SHP77 treated with DMSO at 0.1 percent for 48 hours (cell line): Measurements from ENCODE around the gene LIX1L.
A peak's percentile ranks its signal among the peaks of the same experiment; 100 is the strongest.
"Not testable (repeated sequence)": the region's sequence is repeated elsewhere in the genome, so short reads cannot be mapped to it uniquely, and the experiment has no call there.

ENCODE experiments used
- DNase-seq: peaks from one replicate; lab custom pipeline; 2025; lab: John Stamatoyannopoulos, UW

The LIX1L gene

DNA sequence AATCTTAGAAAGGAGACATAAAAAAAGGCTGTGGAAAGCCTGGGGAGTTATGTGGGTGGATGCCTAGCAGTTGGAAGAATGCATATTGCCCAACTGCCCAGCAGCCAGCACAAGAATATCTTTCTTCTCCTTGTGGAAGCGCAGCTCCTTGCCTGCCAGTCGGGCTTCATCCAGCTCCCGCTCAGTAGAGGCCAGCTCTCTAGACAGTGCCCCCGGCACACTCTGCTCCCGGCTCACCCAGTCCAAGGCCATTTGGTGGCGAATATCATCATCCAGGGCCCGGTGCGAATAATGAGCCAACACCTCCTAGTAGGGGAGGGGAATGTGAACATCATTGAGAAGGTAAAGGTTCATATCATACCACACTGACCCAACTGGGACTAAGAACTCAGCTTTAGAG, 21.6 kb downstream of the LIX1L start:
- no peak for DNase-seq

DNA sequence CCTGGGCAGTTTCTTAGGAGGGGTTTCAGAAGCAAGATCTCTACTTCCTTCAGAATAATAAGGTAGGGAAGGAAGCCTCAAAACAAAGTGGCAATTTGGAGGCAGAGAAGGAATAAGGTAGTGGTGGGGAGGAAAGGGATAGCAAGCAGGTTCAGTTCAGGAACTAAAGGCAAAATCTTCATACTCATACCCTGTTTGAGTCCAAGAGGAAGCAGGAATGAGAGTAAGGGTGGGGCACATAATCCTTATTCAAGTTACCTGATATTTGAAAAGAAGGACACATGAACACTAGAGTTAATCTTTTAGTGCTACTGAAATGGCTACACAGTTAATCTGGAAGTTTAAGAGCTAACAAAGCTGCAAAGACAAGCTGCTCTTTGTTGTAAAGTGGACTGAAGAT, 22.1 kb downstream of the LIX1L start:
- DNase-seq = no peak

DNA sequence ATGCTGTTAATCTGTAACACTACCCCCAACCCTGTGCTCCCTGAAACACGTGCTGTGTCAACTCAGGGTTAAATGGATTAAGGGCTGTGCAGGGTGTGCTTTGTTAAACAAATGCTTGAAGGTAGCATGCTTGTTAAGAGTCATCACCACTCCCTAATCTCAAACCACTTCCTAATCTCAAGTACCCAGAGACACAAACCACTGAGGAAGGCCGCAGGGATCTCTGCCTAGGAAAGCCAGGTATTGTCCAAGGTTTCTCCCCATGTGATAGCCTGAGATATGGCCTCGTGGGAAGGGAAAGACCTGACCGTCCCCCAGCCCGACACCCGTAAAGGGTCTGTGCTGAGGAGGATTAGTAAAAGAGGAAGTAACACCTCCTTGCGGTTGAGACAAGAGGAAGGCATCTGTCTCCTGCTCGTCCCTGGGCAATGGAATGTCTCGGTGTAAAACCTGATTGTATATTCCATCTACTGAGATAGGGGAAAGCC, 25.3 kb downstream of the LIX1L start:
- DNase-seq = not testable (repeated sequence)

DNA sequence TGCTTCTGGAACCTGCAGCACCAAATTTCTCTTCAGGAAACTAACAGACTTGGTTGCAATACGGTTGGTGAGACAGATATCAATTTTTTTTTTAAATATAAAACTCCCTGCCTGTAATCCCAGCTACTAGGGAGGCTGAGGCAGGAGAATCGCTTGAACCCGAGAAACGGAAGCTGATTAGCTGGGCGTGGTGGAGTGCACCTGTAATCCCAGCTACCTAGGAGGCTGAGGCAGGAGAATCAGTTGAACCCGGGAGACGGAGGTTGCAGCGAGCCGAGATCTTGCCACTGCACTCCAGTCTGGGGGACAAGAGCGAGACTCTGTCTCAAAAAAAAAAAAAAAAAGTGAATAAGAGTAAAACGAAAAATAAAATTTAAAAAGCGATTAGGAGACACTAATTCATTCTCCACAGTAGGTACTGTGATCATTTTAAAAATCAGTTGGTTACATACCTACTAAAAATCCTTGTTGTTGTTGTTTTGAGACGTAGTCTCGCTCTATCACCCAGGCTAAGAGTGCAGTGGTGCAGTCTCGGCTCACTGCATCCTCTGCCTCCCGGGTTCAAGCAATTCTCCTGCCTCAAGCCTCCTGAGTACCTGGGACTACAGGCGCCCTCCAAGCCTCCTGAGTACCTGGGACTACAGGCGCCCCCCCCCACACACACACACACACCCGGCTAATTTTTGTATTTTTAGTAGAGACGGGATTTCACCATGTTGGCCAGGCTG, 29.7 kb downstream of the LIX1L start:
- peak; percentile 27 for DNase-seq

DNA sequence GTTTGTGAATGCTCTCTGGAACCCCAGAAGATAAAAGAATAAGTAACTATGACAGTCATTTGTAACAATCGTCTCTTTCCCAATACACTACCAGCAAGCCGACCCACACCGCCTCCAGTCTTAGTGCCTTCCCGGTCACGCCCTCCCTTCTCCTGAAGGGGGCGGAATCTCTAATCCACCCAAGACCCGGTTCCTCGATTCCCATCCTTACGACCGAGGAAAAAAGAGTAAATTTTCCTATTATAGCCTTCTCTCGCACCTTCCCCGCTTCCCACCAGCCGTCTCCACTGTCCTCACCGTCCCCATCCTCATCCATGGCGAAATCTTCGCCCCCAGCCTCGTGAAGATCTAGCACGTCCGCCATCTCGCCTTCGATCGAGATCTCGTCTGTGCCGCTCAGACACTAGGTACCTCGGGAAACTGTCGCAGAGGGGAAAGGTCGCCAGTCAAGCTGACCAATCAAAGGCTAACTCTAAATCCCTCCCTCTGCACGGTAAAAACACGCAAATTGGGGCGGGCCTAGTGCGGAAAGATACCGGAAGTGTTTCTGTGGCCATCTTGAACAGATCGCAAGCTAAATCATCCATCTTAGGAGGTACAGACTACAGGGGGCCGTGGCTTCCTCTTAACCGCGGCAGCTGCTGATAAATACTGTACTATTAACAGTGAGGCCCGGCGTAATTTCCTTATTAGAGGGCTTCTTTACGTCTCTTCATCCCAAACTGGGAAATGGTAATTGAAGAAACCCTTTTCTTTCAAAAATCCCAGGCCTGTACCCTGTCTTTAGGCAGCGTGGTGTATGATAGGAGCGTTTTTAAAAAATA, 30.5 kb downstream of the LIX1L start, which contains the start of gene RBM8A:
RBM8A (minus strand) TSS at position 422 of the 824 bp plus-strand sequence; CDS start at position 364, 58 bp downstream.
- DNase-seq = peak; percentile 100

DNA sequence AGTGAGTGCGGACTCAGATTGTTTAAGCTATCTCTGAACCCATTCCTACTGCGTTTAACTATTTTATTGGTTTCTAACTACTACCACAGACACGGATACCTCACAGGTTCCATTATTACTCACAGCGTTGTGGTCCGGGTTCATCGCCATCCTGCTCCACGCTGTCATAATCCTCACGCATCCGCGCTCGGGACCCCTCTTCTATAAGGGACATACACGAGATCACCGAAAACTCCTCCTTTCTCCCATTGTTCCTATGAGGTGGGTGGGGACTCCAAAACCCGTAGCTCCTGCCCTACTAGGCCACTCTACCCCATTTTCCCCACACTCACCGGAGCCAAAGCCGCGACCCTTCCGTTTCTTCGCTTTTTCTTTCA, 31.1 kb downstream of the LIX1L start:
- peak; percentile 47 for DNase-seq

DNA sequence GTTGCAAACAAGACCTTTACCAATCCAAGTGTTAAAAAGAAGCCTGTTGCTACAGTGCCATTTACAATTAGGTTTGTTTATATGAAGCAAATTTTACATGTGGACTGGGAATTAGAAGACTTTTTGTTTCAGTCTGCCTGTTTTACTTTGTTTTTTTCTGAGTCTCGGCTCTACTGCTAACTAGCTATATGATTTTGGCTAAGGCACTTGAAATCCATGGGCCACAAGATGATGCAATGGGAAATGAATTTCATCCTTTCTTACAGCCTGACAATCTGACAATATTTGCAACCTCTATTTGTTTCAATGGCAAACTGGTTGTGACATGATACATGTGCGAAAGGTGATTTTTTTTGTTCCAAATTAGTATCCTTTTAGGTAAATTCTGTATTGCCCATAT, 35.6 kb downstream of the LIX1L start:
- no peak for DNase-seq

DNA sequence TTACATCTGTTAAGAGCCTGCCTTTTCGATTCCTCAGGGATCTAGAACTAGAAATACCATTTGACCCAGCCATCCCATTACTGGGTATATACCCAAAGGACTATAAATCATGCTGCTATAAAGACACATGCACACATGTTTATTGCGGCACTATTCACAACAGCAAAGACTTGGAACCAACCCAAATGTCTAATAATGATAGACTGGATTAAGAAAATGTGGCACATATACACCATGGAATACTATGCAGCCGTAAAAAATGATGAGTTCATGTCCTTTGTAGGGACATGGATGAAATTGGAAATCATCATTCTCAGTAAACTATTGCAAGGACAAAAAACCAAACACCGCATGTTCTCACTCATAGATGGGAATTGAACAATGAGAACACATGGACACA, 37.5 kb downstream of the LIX1L start:
- DNase-seq = not testable (repeated sequence)

DNA sequence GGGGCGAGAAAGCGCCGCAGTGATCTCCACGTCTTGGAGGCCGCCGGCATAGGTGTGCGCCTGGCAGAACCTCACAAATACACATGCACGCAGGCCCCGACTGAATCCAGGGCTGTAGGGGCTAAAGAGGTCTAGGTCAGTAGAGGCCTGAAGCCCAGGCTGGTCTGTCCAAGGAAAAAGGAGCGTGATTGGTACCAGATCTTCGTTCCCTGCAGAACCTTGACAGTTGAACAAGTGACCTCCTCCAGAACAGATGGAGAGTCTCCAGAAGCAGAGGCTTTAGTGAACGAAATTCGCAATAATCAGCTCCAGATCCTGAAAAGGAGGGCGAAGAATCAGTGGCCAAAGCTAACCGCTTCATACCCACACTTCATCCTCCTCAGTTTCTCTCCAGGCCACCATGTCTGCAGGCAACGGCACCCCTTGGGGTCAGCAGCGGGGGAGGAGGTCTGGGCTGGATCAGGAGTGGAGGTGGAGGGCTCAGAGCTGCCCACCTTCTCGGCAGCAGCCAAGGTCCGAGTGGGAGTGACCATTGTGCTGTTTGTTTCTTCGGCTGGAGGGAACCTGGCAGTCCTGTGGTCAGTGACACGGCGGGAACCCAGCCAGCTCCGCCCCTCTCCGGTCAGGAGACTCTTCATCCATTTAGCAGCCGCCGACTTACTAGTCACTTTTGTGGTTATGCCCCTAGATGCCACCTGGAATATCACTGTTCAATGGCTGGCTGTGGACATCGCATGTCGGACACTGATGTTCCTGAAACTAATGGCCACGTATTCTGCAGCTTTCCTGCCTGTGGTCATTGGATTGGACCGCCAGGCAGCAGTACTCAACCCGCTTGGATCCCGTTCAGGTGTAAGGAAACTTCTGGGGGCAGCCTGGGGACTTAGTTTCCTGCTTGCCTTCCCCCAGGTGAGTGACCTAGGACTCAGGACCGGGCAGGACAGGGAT, 38.6 kb downstream of the LIX1L start:
- peak; percentile 48 for DNase-seq

DNA sequence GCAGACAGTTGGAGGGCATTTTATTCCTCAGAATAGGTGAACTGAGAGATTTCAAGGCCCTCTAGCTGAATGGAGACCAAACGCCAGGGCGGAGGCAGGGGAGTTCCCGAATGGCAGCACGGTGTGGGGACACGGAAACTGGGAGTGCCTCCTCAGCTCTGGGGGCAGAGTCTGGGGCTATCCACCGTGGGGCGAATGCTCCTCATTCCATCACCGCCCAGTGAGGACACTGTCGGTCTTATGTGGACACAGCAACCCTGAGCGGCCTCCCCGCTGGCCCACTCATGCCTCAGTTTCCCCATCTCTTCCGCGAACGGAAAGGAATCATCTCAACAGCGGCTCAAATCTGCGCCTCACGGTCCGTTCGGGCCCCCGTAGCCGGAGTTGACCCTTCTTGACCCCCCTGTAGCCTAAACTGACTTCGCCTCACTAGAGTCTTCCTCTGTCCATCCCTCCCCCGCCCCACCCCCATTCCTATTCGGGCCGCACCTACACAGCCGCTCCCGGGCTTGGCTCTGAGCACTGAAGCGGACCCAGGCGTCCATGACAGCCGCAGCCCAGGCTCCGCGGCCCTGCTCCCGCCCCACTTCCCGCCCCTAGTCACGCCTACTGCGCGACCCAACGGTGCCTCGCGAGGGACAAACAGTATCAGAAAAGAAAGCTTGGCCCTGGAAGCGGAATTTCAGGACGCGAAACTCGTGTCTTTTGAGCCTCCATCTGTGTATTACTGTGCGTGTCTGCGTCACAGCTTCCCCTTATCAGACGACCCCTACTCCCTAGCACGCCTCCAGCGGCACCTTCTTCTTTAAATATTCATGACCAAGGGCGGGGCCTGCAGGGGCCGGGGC, 39.4 kb downstream of the LIX1L start, which contains the start of gene PEX11B:
PEX11B (minus strand) TSS at position 574 of the 848 bp plus-strand sequence; CDS start at position 545, 29 bp downstream.
- peak; percentile 80 for DNase-seq

DNA sequence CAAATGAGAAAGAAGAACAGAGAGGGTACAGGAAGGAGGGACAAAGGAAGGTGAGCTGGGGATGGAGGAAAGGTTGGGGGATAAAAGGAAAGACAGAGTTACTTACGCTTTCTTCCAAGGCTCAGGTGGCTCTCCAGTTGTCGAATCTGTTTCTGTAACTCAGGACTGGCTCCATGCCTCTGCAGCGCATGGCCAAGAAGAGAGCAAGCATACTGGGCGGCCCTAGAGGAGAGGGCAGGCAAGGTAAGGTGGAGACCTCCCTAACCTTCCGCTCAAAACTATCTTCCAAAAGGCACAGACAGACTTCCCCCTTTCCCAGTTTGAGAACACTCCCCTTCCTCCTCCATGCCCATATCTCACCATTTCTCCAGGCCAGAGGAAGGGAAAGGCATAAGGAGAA, 40.2 kb downstream of the LIX1L start:
- DNase-seq = no peak

DNA sequence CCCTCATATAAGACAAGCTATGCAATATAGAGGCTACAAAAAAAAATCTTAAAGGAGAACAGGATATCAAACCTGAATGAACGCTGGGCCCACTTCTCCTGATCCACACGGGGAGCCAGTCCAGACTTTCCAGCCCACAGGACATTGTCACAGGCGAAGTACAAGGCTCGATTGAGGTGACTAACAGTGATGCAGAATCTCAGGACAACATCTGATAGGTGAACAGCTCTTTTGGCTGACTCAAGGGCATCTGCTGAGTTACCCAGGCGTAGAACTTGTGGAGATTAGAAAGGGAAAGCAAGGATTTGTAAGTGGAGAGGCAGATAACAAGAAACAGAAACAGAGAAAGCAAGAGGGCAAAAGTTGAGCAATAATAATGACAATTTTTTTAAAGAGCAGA, 41.1 kb downstream of the LIX1L start:
- no peak for DNase-seq

DNA sequence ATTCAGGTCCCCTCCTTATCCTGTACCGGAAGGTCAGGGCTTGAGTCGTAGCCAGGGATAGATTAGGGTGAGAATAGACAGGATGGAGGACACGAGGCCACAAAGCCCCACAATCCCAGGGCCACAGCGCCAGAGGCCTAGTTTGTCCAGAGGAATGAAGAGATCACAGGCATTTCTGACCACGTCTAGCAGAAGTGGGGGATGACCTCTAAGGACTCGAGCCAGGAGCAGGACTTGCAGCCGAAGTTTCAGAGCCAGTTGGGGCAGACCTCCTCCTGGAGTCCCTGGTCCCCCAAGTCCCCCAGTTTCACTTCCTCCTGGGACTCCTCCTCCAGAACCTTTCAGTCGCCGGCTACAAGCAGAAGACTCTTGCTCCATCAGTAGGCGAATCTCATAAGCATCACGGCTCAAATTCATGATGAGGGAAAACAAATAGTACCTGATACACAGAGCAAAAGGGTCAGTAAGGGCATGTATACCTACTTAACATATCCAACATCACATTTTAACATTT, 45.6 kb downstream of the LIX1L start:
- DNase-seq = no peak

DNA sequence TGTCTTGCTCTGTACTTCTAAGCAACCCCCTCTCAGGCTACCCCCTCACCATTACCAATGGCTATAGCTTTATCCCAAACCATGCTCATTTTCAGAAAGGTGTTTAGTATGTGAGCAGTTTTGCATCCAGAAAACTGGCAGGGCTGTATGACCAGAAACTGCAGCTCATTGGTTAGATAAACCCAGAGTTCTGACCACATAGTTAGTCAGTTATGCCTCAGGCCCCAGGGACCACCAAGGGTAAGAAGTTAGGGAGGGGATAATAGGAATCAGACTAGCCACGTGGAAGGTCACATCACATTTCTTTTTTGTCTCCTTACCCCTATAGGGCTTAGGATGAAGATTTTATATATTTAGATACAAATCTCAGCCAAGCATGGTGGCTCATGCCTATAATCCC, 49.2 kb downstream of the LIX1L start:
- no peak for DNase-seq

DNA sequence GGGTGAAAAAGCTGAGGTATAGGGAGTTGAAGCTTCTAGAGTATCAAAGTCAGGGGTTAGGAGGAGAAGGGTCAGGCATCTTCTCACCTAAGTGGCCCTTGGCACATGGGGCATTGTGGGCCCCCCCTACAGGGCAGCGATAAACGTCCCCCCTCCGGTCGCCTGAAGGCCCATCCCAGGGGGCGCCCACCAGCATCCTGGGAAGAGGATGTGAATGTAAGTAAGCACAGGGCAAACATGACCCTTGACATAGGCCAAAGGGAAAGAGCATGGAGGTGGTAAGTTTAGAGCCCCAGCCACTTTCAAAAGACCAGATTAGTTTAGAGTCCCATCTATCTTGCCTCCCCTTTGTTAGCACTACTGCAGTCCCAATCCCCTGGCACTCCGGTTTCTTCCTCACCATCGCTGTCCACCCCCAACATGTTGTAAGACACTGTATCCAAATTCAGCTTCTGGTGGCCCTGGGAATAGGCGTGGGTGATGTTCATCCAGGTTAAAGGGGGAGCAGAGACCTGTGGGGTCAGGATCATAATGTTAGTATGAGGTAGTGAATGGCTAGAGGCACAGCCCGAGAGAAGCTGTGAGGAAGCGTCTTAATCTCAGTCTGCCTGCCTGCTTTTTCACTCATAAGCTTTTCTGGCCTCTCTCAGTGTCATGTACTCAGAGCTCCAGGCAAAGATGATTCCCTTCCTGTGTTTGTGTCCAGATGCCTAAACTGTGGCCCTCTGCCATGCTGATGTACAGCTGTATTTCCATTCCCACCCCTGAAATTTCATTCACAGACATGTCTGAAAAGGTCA, 50.7 kb downstream of the LIX1L start:
- no peak for DNase-seq

DNA sequence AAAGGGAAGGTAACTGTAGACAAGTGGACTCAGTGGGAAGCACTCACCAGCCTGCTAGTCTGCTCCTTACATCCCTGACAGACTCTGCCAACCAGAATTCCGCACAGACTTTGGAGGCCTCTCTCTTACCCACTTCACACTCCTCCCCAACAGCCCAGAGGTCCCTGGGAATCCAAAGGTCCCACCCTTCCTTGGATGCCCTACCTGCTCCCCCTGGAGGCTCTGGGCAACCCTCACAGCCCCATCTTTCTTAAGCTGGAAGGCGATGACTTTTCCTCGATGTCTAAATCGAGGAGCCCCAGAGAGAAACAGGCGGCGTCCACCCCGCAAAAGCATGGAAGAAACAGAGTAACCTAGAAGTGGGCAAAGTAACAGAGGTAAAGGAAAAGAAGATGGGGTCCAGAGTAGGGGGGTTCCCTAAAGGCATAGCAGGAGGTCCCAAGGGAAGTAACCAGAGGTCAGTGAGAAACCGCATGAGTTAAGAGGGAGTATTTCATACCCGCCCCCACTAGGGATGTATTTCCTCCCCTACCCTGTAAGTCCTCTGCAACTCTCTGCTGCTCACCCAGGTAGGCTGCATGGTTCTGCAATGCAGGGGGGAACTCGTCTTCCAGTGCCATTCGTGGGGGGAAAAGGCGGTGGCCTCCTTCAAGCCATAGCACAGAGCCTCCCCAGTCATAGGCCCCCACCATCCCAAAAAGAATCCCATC, 56.4 kb downstream of the LIX1L start:
- DNase-seq = no peak

DNA sequence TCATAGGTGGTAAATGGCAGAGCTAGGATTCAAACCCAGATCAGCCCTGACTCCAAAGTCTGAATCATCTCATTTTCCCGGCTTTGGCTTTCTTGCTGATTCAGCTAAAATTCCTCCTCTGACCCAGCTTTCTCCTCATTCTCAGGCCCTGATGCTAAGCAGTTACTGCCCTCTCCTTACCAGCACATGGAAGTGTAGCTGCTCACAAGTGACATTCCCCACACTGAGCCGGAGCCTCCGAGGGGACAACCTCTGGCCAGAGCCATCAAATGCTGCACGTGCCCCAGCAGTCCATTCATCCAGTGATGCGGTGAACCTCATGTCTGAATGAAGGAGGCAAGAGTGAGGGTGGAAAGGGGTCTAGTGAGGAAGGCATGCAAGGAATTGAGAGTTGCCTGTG, 59.1 kb downstream of the LIX1L start:
- no peak for DNase-seq

DNA sequence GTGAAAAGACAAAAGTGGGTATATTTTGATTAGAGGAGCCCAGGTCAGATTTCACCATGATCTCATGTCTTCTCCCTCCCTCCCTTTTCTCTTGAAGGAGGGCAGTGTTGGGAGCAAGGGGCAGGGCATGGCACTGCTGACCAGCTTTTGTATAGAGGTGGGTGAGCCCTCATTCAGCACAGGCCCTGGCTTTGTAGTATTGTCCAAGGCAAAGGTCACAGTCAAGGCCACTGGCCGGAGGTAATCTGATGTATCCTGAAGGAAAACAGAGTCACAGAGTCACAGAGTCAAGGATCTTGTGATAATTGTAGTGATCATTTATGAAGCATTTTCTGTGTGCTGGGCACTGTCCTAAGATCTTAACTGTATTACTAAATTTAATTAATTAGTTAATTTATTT, 59.8 kb downstream of the LIX1L start:
- DNase-seq = no peak

DNA sequence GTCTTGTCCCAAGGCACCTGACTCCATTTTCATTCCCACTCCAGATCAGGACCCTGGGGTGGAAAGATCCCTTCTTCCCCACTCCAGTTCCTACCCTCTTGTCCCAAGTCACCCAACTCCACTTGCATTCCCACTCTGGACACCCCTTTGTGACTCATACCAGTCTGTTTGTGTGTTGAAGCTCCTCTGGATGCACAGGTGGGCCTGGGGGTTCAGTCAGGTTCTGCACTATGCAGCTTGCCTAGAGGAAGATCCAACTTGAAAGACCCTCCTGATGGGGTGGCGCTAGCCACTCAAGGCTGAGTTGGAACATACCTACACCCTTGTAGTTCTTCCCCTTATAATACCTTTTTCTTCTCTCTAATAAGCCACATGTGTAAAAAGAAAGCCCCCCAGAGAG, 62.3 kb downstream of the LIX1L start:
- no peak for DNase-seq
